HPDE6-E6E7 (cell line): ENCODE measurements around the gene COL4A2.
"Not testable (repeated sequence)": the region's sequence is repeated elsewhere in the genome, so short reads cannot be mapped to it uniquely, and the experiment has no call there.

Experiments used
- DNase-seq: peaks from one replicate; pipeline ENCODE4 v3.0.0; 2011; ENCODE audit warnings: missing footprints; ENCODE audit errors: extremely low spot score

The COL4A2 gene

GRCh38 chr13:110379905-110380341 is 72.8 kb downstream of the COL4A2 start:
- DNase-seq = no peak

GRCh38 chr13:110380359-110381028 is 73.4 kb downstream of the COL4A2 start:
- no peak for DNase-seq

- no peak for DNase-seq
Observed at GRCh38 chr13:110381029-110381360, 73.9 kb downstream of the COL4A2 start.

GRCh38 chr13:110382229-110382628 is 75.1 kb downstream of the COL4A2 start:
- DNase-seq = peak; percentile 58

GRCh38 chr13:110382830-110383229 is 75.7 kb downstream of the COL4A2 start:
- DNase-seq = no peak

GRCh38 chr13:110387451-110388107 is 80.5 kb downstream of the COL4A2 start:
- no peak for DNase-seq

GRCh38 chr13:110388108-110388943 is 81.2 kb downstream of the COL4A2 start:
- no peak for DNase-seq

GRCh38 chr13:110390567-110390966 is 83.5 kb downstream of the COL4A2 start:
- peak; percentile 36 for DNase-seq

GRCh38 chr13:110391273-110391672 is 84.2 kb downstream of the COL4A2 start:
- DNase-seq = no peak

GRCh38 chr13:110392510-110393240 is 85.6 kb downstream of the COL4A2 start:
- DNase-seq = no peak

- DNase-seq = no peak
Observed at GRCh38 chr13:110393761-110394160, 86.7 kb downstream of the COL4A2 start.

GRCh38 chr13:110394371-110394841 is 87.3 kb downstream of the COL4A2 start:
- DNase-seq = no peak

GRCh38 chr13:110395616-110396015 is 88.5 kb downstream of the COL4A2 start:
- DNase-seq = not testable (repeated sequence)

- no peak for DNase-seq
Observed at GRCh38 chr13:110396476-110396875, 89.4 kb downstream of the COL4A2 start.

GRCh38 chr13:110396913-110397381 is 89.9 kb downstream of the COL4A2 start:
- DNase-seq = peak; percentile 68

- DNase-seq = no peak
Observed at GRCh38 chr13:110397436-110398115, 90.5 kb downstream of the COL4A2 start.

GRCh38 chr13:110398564-110399507 is 91.8 kb downstream of the COL4A2 start:
- no peak for DNase-seq

- DNase-seq = no peak
Observed at GRCh38 chr13:110399801-110400200, 92.7 kb downstream of the COL4A2 start.

GRCh38 chr13:110400786-110401533 is 93.9 kb downstream of the COL4A2 start:
- no peak for DNase-seq
